Measurements from ENCODE around the gene LARGE1. TPM values are rescaled to one million over a fixed set of nuclear protein-coding genes. Genes with fewer than 3 reads are reported as not detected.

The LARGE1 gene
- total RNA-seq, 2 donors from 2014 or later = 12.5 to 21.1 TPM

DNA sequence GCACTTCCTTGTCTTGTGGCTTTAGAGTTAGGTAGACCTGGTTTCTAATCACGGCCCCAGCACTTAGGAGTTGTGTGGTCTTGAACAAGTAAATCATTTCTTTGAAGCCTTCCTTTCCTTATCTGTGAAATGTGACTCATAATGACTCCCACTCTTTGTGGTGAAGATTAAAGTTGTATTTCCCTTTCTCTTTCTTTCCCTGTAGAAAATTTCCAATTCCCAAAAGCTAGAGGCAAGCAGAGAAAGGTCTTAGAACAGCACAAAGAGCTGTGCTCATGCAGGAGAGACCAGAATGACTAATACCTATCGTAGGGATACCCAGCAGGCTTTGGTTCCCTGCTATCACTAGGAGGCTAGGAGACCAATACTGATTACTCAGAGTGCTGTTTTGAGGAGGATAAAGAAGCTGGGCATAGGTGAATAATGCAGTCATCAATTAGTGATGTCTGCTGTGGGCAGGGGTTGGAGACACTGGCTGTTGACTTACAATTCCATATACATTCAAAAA, 591.4 kb downstream of the LARGE1 start:
- no peak for TF ChIP-seq POLR2A (IDR thresholded peaks at IDR 0.05)
- TF ChIP-seq, protein P1, sequence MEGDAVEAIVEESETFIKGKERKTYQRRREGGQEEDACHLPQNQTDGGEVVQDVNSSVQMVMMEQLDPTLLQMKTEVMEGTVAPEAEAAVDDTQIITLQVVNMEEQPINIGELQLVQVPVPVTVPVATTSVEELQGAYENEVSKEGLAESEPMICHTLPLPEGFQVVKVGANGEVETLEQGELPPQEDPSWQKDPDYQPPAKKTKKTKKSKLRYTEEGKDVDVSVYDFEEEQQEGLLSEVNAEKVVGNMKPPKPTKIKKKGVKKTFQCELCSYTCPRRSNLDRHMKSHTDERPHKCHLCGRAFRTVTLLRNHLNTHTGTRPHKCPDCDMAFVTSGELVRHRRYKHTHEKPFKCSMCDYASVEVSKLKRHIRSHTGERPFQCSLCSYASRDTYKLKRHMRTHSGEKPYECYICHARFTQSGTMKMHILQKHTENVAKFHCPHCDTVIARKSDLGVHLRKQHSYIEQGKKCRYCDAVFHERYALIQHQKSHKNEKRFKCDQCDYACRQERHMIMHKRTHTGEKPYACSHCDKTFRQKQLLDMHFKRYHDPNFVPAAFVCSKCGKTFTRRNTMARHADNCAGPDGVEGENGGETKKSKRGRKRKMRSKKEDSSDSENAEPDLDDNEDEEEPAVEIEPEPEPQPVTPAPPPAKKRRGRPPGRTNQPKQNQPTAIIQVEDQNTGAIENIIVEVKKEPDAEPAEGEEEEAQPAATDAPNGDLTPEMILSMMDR (IDR thresholded peaks at IDR 0.05) = no peak
- intact Hi-C loops (cut with DNase I) = no loop called here
- Histone ChIP-seq H3K9me3 (no peaks in the 10 kb centered on the region), H3K4me3 (no peak overlapping the region), H3K27ac (peak overlapping the region in 1 of 4 donors; percentile 35), H3K27me3 (no peaks in the 10 kb centered on the region), H3K4me1 (peaks cover 13% of the 10 kb centered on the region), H3K36me3 (replicated peaks in 1 of 2; ENCODE audit: insufficient read depth in 1 of 2, low read depth in 2 of 2) (no peaks in the 10 kb centered on the region)
- WGBS, 2 donors = 66 to 67% methylated on average over 2 of the region's 2 CpGs
- DNase-seq (no peak), ATAC-seq (peak; percentile 30)

DNA sequence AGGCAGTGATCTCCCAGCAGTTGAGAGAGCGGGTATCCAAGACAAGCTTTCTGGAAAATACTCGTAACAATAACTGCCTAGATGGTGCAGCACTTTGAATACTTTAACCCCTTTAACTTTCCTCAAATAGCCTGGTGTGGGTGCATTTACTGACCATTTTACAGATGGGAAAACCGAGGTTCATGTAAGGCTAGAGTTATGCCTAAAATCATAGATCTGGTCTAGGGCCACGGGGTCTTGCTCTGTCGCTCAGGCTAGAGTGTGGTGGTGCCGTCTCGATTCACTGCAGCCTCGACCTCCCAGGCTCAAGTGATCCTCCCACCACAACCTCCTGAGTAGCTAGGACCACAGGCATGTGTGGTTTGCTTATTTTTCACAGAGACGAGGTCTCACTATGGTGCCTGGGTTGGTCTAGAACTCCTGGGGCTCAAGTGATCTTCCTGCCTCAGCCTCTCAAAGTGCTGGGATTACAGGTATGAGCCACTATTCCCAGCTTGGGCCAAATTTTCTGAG, 592.9 kb downstream of the LARGE1 start:
- 85% methylated on average over 7 to 9 of the region's 9 CpGs for WGBS, 2 donors
- TF ChIP-seq, protein P1 (IDR thresholded peaks at IDR 0.05) = no peak
- no peak for TF ChIP-seq POLR2A (IDR thresholded peaks at IDR 0.05)
- H3K27me3 ChIP-seq = no peaks in the 10 kb centered on the region
- DNase-seq (no peak), ATAC-seq (no peak)
- intact Hi-C loops (cut with DNase I) = no loop called here
- H3K4me3 ChIP-seq = no peak overlapping the region
- no peaks in the 10 kb centered on the region for H3K9me3 ChIP-seq
- no peak overlapping the region for H3K27ac ChIP-seq
- H3K36me3 ChIP-seq (replicated peaks in 1 of 2; ENCODE audit: insufficient read depth in 1 of 2, low read depth in 2 of 2) = no peaks in the 10 kb centered on the region
- peaks cover 13% of the 10 kb centered on the region for H3K4me1 ChIP-seq

DNA sequence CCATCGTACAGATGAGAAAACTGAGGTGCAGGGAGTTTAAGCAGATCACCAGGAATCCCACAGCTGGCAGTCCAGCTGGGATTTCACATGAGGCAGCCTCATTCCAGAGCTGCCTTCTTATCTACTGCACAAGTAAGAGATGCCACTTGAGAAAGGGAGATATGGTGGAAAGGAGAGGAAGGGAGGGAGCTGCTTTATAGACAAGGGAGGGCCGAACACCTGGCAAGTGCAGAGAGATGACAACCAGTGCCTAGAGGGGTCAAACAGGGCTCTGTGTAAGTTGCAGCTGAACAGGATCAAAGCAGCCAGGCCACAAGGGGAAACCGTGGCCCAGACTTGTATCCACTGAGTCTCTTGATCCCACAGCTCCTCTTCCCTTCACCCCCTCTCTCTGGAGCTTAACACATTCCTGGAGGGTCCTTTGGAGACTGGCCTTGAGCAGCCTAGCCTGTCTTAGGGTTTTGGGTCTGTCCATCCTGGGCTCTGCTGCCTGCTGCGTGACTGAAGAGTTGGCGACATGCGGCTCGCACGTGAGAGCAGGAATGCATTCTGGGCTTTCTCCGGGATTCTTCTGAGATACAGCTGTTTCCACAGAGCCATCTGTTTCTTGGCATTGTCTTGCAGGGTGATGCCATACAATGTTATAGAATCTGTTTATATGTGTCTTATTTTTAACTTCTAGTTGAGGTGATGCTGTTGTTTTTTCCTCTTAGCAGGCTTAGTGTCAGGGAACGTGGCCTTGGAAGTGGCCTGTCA, 593.6 kb downstream of the LARGE1 start:
- Histone ChIP-seq H3K27me3 (no peaks in the 10 kb centered on the region), H3K4me3 (no peak overlapping the region), H3K4me1 (peaks cover 13% of the 10 kb centered on the region), H3K9me3 (no peaks in the 10 kb centered on the region), H3K36me3 (replicated peaks in 1 of 2; ENCODE audit: insufficient read depth in 1 of 2, low read depth in 2 of 2) (no peaks in the 10 kb centered on the region), H3K27ac (no peak overlapping the region)
- WGBS, 2 donors = 90 to 95% methylated on average over 9 to 10 of the region's 10 CpGs
- no peak for ATAC-seq
- no peak for DNase-seq
- intact Hi-C loops (cut with DNase I) = no loop called here
- TF ChIP-seq, protein P1 (IDR thresholded peaks at IDR 0.05) = no peak
- no peak for TF ChIP-seq POLR2A (IDR thresholded peaks at IDR 0.05)

DNA sequence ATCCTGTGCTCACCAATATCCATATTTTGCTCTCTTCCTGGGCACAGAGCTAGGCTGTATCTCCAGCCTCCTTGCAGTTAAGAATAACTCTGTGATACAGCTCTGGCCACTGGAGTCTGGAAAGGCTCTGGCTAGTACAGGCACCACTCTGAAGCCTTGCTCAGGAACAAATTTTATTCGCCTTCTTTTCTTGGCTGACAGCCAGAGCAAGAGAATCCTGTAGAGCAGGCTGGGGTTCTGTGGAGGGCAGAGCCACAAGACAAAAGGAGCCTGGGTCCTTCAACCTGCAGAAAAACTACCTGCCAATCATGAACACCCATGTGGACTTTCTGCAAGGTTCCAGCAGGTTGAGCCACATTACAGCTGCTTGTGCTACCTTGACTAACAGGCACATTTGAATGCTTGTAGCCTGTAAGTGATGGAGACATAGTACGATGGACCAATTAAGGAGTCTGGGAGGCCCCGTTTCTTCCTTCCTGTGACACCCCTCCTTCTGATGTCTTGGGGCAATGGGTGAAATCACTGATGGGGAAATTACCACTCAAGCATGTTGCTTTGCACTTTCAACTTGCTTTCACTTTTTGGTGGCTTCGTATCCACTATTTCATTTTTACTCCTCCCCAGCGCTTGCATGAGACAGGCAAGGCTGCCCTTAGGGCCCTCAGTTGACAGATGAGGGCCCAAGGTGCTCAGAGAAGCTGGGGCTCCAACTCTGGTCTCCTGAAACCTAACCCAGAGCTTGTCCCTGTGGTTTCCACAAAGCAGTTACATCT, 594.9 kb downstream of the LARGE1 start:
- 84 to 88% methylated on average over 5 of the region's 5 CpGs for WGBS, 2 donors
- Histone ChIP-seq H3K9me3 (no peaks in the 10 kb centered on the region), H3K4me1 (peaks cover 13% of the 10 kb centered on the region), H3K4me3 (no peak overlapping the region), H3K27ac (no peak overlapping the region), H3K36me3 (replicated peaks in 1 of 2; ENCODE audit: insufficient read depth in 1 of 2, low read depth in 2 of 2) (no peaks in the 10 kb centered on the region), H3K27me3 (no peaks in the 10 kb centered on the region)
- TF ChIP-seq, protein P1 (IDR thresholded peaks at IDR 0.05) = no peak
- no peak for TF ChIP-seq POLR2A (IDR thresholded peaks at IDR 0.05)
- ATAC-seq = no peak
- intact Hi-C loops (cut with DNase I) = no loop called here
- no peak for DNase-seq

Measured in body of pancreas (tissue), 4 donors.